Left colon (tissue), 2 donors: ENCODE measurements around the gene GBA2. TPM values are rescaled to one million over a fixed set of nuclear protein-coding genes. Genes with fewer than 3 reads are reported as not detected.
A peak's percentile ranks its signal among the peaks of the same experiment; 100 is the strongest.

ENCODE experiments used
- ATAC-seq: fragments of 200-7000 bp; cut with Tn5 transposase; one replicate; pipeline ENCODE4 v1.9.1; 2020; ENCODE audit warnings: mild to moderate bottlenecking, moderate library complexity
- DNase-seq, 2 donors: peaks; one replicate each; pipeline ENCODE4 v3.0.0-alpha.2; 2020
- intact Hi-C, 2 donors: fragments of 100-400 bp; cut with DNase I in 1 of 2; cut with micrococcal nuclease in 1 of 2; formaldehyde crosslinking; loops; one replicate each; pipeline versions ENCODE4 v1.11.2 to v1.14.0; 2022; cut with DNase I, micrococcal nuclease
- total RNA-seq, 2 donors: library from RNA; stranded (reverse); fragmentation: NEBNext Ultra II Directional; extraction: Animal tissue kit (Norgen Biotek cat#: 25700); gene quantifications; one replicate each; pipeline ENCODE4 v1.2.1, GENCODE V29; 2021
- donor health status: DM: no; HTN: no; CAD: no.
- donor health status: DM: yes; HTN: yes; CAD: no.

GBA2 gene
- total RNA-seq, 2 donors from 2014 or later: 179 to 186 TPM

DNA sequence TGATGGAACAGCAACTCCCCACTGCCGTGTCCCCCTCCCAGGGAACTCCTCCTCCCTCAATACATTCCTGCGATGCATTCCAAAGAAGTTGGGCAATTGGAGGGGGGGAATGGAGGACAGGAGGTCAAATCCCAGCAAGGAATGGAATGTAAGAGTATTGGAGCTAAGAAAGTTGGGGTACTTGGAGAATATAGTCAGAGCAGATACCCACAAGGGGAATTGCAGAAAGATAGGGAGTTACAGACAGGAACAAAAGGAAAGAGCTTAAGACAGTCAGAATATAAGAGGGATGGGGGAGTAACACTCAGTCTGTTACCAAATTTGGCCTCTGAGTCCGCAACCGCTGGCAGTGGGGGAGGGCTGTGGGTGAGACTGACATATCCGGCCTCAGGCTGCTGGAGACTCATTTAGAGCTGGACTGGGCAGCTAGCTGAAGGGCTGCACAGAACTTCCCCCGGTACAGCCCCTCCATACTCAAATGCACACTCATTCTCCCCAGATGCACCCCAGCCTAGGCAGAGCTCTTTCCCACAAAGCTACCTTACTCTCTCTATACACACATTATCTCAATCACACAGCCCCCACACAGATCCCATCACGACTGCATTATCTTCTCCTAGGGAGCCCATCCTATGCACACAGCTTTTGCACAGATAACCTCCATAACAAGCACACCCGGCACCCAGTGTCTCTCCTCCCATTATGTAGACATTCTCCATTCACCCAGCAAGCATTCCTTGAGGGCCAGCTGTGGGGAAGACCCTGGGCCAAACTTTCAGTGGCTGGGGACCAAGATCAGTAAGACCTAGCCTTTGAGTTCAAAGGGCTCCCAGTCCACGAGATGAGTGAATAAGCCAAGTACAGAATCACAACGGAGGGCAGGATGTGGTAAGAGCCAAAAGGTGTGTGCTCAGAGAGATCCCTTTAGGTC is 20.7 kb downstream of the GBA2 start:
- intact Hi-C loops: no loop called here
- DNase-seq (peak; percentile 67 to 80), ATAC-seq (no peak)

DNA sequence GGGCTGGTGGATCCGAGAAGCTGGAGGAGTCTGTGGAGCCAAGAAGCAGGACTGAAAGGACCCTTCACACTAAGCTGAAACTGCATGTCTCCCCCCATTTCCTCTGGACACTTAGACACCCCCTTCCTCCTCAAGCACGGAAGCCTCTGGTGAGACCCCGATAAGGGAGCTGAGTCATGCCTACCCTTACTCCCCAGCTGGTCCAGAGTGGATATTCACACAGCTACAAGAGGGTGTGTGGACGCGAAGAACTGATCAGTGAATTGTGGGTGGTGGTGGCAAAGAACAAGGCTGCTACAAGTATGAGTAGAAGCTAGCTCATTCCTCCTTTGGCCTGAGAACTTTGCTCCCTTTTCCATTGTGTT is 21.4 kb downstream of the GBA2 start:
- DNase-seq (no peak), ATAC-seq (no peak)
- intact Hi-C loops: no loop called here

DNA sequence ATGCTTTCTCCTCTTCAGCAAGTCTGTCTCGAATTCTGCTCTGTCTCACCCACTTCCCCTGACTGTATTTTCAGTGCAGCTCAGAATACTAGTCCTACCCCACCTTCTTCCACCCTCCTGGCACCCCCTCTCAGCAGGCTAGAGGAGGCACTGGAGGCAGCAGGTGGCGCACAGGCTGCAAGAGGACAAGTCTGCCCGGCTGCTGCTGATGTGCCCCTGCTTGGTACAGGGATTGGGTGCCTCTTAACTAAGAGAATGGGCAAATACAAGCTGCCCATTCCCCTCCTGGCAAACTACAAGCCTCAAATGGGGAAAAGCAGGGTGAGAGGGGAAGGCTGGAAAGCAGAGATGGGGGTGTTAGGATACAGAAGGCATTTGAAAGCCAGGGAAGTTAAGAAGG is 22.1 kb downstream of the GBA2 start:
- DNase-seq: peak; percentile 46 to 63
- peak; percentile 9 for ATAC-seq

DNA sequence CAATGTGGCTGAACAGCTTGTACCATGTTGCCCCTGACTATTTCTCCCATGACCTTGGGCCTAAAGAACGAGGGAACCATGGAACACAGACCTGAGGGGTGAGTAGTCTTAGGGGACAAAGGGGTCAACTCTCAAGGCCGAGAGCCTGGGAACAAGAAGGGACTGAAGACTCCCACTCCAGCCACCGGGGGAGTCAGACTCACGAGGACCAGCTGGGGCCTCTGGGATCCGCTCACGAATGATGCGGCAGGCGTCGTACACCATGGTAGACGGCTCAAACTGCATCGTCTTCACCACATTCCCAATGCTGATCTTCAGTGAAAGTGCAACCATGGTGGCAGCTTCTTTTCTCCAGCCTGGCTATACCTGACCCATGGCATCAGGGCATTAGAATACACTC is 23.7 kb downstream of the GBA2 start:
- intact Hi-C loops: no loop called here
- DNase-seq (no peak), ATAC-seq (no peak)

More for the DNA sequence above, 22.1 kb downstream of the GBA2 start:
- intact Hi-C loops: no loop called here

DNA sequence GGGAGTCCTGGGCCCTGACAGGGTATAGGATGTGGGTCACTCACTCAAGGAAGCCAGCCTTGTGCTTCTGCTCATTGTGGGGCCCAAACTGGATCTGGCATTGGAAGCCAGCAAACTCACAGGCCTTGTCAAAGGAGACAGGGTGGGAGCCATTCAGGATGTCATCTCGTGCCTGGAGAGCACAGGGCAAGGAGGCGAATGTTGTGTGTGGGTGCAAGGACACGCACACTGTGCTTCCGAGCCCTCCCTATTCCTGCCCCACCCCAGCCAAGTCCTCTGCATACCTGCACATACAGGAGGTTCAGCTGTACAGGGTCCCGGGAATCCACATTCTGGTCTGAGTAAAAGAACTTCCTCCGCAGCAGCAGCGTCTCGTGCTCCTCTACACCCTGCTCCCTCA is 25.1 kb downstream of the GBA2 start:
- DNase-seq (no peak), ATAC-seq (no peak)
- intact Hi-C loops: no loop called here

DNA sequence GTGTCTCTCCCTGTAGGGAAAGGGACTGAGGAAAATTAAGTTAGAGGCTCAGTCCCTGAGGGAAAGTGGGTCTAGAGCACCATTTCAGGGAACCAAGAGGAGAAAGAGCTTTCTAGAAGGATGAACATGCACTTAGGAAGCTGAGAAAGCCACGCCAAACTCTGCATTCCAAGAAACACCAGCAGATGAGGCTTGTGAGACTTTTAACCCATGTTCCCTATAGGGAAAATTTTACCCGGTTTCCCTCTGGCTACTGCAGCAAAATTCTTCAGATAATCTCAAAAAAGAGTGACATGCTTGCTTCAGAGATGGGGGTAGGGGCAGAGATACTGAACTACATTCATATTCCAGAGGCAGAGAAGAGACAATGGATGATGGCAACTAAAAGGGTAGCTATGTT is 25.6 kb downstream of the GBA2 start:
- intact Hi-C loops: no loop called here
- DNase-seq (no peak), ATAC-seq (no peak)

DNA sequence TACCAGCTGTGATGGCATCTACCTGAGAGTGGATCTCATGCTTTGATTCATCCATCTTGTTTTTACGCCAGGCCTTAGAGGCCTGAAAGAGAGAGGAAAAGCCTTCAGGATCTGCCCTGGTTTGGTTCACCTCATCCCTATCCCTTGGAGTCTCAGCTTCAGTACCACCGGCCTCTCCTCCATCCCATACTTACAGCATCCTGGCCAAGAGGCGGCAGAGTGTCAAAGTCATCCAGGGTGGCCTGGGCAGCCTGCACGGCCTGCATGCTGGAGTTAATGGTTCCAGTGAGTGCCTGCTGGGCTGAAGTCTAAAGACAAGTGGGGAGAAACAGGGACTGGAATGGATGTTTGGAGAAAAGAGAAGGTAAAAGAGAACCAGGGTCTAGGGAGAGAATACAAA is 29.5 kb downstream of the GBA2 start:
- DNase-seq (no peak), ATAC-seq (no peak)
- intact Hi-C loops: no loop called here

DNA sequence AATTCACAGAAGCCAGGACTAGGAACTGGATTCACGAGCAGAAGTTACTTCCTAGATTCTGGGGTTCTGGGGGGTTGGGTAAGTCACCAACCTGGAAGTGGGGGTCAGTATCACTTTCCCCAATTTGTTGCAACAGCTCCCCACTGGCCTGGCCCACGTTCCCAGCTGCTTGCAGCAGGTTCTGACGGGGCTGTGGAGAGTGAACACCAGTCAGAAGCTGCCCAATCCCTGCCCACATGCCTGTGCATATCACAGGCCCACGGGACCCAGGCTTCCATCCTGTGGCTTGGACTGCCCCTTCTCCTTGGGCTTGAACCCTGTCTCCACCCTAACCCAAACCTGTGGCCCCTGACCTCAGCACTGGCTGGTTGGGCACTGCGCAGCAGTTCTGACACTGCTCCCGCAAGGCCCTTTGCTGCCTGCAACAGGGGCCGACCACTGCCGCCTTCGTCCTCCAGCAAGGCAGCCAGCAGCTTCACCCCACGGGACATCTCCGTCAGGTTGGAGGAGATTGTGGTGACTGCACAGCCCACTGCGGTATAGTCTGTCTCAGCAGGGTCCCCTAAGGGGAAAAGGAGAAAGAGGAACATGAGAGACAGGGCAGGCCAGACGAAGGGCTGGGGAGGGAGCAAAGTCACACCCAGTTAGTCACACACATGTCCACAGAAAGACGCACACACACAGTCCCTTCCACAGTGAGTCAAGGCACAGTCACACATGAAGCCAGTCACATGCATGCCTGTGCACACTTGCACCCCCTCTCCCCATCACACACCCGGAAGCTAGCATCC is 30.1 kb downstream of the GBA2 start:
- intact Hi-C loops: no loop called here
- ATAC-seq: no peak
- no peak for DNase-seq

DNA sequence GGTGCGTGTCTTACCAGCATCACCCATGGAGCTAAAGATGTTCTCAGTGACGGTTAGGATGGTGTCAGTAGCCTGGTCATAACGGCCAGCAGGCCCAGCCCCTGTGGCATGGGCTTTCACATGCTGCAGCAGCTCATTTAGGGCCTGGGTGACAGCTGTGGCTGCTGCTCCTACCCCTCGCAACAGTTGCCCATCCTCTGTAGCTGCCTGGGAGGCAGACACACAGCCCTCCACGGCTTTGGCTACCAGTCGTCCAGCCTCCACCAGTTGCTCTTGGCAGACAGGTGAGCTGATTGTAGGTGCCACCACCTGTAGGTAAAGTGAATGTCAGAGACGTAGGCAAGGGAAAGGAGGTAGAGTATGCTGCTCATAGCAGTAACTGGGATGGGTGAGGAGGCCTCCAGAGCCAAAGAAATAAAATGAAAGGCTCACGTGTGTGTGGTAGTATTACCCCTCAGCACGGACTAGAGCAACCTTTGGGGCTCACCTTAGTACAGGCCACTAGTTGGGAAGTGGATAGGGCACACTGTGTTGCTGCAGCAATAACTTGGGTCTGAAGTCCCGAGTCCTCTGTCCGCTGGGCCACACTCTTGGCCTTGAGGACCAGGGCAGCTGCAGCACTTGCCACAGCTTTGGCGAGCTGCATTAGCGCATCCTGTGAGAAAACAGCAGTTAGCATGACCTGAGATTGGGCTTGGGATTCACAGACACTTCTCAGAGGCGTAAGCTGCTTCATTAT is 31.7 kb downstream of the GBA2 start:
- intact Hi-C loops: no loop called here
- ATAC-seq (no peak), DNase-seq (no peak)

DNA sequence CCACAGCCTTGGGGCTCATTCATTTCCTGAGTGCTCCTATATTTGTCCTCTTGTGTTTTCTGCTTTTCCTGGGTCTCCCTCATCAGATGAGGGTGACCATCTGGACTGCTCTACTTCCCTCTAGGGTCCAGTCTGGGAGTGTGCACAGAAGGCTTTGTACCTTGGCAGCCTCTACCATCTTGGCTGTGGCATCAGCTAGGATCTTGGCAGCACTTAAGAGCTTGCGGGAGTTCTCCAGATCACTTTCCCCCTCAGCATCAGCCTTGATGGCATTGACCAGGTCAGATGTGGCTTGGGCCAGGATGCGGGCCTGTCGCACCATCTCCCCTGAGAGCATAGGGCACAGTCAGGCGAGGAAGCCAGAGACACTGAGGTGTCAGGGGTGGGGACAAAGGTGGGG is 32.8 kb downstream of the GBA2 start:
- intact Hi-C loops: no loop called here
- peak; percentile 34 for ATAC-seq
- no peak for DNase-seq

DNA sequence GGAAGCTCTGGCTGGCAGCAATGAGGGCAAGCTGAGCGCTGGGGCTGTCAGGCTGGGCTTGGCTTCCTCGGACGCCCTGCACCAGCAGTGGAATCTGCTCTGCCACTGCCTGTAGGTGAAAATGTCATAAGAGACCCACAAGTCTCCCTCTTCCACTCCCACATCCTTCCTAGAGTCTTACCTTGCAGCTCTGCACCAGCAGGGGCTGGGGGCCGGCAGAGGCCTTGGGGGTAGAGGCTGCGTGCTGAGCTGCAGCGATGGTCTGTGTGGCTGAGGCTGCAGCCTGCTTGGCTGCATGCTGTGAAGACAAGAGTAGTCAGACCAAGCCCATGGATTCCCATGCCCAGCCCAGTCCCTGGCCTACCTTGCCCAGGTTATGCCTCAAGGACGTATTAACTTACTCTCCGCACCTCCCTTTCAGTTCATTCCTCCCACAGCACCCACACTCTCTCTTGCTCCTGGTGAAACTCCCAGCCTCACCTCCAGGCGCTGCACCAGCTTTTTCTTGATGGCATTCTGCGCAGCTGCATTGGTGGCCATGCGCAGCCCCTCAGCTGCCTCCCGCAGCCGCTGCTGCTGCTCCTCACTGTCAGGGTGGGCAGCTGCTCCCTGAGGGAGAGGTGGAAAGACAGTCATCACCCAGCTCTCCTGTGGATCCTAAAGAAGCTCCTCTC is 34.3 kb downstream of the GBA2 start:
- ATAC-seq: no peak
- DNase-seq: no peak
- intact Hi-C loops: no loop called here

DNA sequence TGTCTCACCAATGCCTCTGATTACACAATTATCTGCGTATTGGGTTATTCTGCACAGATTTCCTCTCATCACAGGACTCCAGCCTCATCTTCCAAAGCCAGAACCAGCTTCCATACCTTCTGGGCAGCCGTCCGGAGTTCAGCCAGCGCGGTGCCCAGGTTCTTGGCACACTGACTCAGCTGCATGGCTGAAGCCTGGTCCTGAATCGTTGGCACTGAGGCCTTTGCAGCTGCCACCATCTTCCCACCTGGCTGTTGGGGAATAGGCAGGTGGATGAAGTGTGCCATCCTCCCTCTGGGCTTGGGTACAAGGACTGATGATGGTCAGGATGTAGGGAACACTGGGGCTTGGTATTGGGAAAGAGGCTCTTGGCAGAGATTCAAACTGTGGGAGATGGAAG is 34.9 kb downstream of the GBA2 start:
- no peak for ATAC-seq
- no peak for DNase-seq
- intact Hi-C loops: no loop called here

DNA sequence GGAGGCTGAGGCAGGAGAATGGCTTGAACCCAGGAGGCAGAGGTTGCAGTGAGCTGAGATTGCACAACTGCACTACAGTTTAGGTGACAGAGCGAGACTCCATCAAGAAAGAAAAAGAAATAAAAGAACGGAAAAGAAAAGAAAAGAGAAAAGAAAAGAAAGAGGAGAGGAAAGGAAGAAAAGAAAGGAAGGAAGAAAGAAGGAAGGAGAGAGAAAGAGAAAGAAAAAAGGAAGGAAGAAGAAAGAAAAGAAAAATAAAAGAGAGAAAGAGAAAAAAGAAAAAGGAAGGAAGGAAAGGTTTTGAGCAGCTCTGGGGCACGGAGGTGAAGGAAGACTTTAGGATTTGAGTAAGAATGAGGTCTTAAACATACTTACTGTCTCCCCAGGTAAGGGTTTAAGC is 35.5 kb downstream of the GBA2 start:
- ATAC-seq: no peak
- no peak for DNase-seq
- intact Hi-C loops: no loop called here

DNA sequence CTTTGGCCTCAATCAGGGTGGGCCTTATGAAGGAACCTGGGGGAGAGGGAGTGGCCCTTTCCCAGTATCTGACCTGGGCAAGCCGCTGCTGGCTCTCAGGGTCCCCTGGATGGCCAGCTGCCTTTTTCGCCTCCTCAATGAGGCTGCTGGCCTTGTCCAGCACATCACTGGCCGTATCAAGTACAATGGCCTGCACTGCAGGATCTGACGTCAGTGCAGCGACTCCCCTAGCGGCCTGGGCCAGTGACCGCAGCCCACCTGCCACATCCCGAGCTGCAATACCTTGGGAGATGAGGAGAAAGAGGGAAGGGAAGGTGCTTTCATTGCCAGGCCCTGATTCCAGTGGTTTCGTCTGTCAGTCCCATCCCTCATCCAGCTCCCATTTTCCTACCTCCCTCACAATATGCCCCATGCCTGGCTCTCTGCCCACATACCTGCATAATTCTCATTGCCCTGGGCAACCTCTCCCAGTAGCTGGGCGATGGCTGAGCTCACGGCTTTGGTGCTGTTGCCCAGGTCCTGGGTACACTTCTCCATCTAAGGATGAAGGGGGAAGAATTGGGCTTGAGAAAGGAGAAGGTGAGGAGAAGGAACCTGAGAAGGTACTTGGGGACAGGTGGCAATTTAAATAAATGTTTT is 36.1 kb downstream of the GBA2 start:
- intact Hi-C loops: no loop called here

DNA sequence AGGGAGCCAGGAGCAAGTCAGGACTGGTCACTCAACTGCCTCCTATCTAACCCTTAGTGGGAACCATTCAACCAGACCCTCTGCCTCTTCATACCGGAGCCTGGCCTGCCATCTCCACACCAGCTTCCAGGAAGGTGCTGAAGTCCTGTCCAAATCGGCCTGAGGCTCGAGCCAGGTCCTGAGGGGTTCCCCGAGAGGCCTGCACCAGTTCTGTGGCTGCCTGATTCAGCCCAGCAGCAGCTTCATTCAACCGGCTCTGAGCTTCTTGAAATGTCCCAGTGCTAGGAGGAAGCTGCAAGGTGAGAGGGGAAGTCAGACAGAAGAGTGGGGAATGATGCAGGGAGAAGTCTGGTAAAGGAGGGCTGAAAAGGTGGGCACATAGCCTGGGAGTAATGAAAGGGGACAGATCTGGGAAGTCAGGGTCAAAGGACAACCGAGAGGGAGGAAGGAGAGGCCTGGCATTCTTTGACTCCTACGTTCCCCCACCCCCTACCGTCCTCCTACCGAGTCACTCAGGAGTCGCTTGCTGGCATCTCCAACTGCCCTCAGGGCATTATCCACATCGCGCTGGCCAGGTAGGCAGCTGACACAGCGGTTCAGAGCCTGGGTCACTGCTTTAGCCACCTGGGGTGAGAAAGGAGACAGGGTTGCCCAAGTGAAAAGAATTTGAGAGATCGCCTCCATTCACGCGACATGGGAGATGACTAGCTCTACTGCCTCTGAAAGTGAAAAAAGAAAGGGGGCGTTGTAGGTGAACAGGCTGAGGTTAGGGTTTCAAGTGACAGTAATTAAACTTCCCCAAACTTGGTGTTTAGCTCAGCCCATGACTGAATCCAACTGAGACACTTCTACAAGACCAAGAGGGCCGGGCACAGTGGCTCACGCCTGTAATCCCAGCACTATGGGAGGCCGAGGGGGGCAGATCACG is 37.3 kb downstream of the GBA2 start:
- DNase-seq: no peak
- intact Hi-C loops: no loop called here
- ATAC-seq: no peak

More for the DNA sequence above, 36.1 kb downstream of the GBA2 start:
- ATAC-seq: no peak
- DNase-seq: no peak

DNA sequence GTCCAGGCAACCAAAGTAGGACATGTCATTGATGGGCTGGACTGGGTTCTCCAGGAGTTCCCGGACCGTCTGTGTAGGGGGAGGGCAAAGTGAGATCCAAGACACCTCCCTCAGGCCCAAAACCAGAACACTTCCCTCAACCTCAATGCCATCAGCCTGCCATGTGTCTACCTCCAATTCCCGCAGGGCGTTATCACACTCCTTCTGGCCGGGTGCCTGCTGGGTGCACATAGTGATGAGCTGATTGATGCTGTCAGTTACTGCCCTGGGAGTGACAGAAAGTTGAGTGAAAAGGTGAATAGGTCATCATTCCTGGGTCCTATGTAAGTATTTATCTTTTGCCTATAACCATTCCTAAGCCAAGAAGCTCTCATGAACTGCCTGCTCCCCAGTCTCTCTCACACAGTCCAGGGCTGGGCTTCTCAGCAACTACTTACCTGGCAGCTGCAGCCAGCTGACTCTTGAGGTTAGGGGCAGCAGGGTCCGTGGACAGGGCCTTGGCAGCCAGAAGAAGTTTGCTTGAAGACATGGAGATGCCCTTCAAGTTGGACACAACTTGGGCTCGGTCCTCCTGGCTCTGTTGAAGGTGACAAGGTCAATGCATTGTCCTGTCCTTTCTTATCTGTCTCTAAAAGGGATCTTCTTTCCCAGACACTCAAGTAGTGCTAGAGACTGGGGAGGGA is 38.1 kb downstream of the GBA2 start:
- intact Hi-C loops: no loop called here
- no peak for ATAC-seq
- DNase-seq: no peak

DNA sequence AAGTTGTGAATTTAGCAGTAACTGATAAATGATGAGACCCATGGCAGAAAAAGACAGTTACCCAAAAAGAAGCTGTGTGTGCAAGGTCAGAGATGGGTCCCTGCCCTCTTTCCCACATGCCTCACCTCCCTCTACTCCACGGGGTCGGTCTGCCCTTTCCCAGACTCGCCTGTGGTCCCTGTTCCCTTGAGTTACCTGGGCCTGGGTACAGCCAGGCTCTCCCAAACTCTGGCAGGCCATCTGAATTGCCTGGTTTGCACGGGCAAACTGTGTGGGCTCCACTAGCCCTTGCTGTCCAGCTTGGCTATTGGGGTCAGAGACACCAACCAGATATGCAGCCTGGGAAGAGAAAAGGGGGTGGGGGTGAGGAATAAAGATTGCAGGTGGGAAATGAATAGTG is 40.9 kb downstream of the GBA2 start:
- no peak for ATAC-seq
- DNase-seq: no peak
- intact Hi-C loops: no loop called here
